HG03097 (cell line): ENCODE measurements around the gene SELENOO.
A peak's percentile ranks its signal among the peaks of the same experiment; 100 is the strongest.

Experiments used
- ATAC-seq: cut with Tn5 transposase; IDR thresholded peaks from one replicate; pipeline ENCODE4 v1.9.1; 2021; ENCODE audit not compliant: unreplicated experiment, low FRiP score

Gene SELENOO

GRCh38 chr22:50228366-50228765, 27.6 kb downstream of the SELENOO start:
- no peak for ATAC-seq

DNA sequence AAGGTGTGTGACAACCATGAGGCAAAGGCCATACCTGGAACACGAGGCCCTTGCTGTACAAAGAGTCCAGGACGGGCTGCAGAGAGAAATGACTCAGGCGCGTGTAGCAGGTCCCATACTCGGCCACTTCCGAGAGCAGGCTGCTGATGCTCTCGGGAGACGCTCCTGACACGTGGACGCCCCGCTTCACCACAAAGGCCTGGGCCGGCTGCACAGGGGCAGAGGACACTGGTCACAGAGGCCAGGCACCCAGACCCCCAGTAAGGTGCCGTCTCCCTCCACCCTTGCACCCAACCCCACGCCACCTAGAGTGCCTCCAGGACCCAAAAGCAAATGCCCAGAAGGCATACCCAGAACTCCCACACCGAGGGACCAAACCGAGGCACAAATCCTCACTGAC, 28.6 kb downstream of the SELENOO start:
- ATAC-seq: no peak

- no peak for ATAC-seq
Measured at GRCh38 chr22:50232481-50233151, 31.8 kb downstream of the SELENOO start.

GRCh38 chr22:50233223-50233622, 32.4 kb downstream of the SELENOO start:
- ATAC-seq: no peak

DNA sequence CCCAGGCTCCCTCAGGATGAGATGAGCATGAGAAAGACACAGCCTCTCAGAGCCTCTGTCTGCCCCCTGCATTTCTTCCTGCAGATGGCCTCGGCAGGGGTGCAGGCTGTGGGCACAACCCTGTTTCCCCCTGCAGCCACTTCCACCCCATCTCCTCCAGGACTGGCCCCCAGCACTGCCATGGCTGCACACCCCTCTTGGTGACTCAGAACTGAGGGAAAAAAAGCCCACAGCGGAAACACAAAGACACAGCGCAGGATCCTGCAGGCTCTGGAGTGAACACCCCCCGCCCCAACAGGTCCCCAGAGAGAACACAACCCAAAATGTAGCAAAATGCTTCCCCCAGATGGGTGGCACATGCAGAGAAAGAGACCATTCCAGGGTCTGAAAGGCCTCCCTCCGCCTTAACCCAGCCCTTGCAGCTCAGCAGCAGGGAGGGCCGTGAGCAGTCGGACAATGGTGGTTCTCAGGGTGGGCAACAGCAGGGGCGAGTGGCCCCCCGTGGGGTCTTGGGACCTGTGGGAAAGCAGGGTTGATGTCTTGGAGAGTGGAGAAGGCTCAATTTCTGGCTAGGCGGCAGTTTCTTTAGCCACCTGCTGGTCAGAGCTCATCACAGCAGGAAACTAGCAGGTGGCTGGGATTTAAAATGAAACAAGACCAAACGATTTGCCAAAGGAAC, 36.1 kb downstream of the SELENOO start:
- ATAC-seq: no peak

- no peak for ATAC-seq
Measured at GRCh38 chr22:50238755-50239154, 37.9 kb downstream of the SELENOO start.

- ATAC-seq: no peak
Measured at GRCh38 chr22:50242406-50242949, 41.7 kb downstream of the SELENOO start.

DNA sequence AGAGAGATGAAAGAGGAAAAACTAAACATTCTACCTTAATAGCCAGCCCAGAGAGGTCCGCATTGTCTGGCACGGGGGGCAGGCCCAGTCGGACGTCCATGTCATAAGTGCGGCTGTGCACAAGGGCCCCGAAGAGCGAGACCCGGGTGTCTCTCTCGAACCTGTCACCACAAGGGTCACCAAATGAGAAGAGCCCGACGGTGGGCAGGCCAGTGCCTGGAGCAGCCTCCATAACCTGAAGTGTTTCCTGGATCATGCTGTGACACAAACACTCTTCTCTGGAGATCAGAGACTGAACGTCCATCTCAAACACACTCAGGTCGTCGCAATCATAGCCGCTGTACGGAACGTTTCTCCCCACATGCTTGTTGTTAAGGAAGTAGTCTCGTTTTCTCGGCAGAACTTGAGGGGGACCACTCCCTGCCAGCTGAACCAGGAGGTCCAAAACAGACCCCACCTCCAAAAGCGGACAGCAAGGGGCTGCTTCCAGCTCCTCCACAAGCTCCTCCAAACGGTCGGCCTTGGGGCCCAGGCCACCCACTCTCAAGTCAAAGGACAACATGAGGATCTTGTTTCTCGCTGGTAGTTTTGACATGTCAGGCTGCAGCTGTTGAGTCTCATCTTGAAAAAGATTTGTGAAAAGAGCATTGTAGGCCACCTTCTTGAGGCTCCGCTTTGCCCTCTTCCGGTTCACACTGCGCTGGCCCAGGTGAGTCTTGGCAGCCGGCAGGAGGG, 43.0 kb downstream of the SELENOO start:
- ATAC-seq: peak; percentile 4

- ATAC-seq: peak; percentile 54
Measured at GRCh38 chr22:50244420-50245213, 43.8 kb downstream of the SELENOO start, which contains the start of gene TUBGCP6. TSS of gene TUBGCP6 (minus strand) at chr22:50245023. CDS start at chr22:50244459, 564 bp downstream.

- ATAC-seq: no peak
Measured at GRCh38 chr22:50245214-50246072, 44.6 kb downstream of the SELENOO start.

- ATAC-seq: no peak
Measured at GRCh38 chr22:50246242-50247175, 45.7 kb downstream of the SELENOO start.

DNA sequence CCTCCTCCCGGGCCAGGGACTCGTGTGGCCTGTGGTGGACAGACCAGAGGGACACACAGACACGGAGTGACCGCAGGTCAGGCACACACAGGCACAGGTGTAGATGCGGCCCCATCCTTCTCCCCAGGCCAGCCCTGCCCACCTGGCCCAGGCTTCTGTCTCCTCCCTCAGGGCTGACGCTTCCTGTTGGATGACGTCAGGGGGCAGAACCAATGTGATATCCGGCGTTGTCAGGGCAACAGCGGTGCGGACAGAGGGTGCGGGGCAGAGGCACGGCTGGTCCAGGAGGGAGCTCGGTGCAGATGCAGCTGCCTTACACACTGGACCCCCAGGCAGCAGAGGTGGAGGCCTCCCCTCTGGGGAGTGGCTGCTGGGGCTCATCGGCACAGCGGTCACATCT, 46.9 kb downstream of the SELENOO start:
- ATAC-seq: no peak

GRCh38 chr22:50248196-50249081, 47.6 kb downstream of the SELENOO start:
- no peak for ATAC-seq

- no peak for ATAC-seq
Measured at GRCh38 chr22:50249341-50250248, 48.8 kb downstream of the SELENOO start.

- ATAC-seq: no peak
Measured at GRCh38 chr22:50250249-50250554, 49.4 kb downstream of the SELENOO start.

- peak; percentile 36 for ATAC-seq
Measured at GRCh38 chr22:50250555-50251476, 50.0 kb downstream of the SELENOO start, which contains the start of gene HDAC10. TSS of gene HDAC10 (minus strand) at chr22:50251265. CDS start at chr22:50251032, 233 bp downstream.
